NCI-H128 (cell line): ENCODE results near the gene OR7A10.

Experiments used
- DNase-seq: peaks from one replicate; lab custom pipeline; 2025; ENCODE audit not compliant: unreplicated experiment; lab: John Stamatoyannopoulos, UW

Gene OR7A10

DNA sequence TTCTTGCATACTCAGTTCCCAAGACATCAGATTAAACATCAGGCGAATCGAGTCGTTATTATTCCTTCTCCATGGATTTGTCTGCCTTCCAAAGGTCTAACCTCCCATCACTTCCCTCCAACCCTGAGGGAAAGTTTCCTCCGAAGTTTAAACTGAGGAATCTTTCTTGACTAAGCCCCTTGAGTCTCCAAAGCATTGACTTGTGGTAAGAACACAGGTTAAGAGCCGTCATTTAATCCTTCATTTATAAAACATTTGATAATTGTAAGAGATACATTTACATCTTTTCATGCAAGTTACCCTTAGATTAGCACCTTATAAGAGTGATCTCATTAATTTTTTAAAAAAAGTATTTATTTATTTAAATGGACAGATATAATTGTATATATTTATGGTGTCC is at the start of gene OR7A10:
Gene OR7A10, minus strand, starts transcription at position 101 of the 400 bp plus-strand sequence. CDS start 7,045 bp downstream, outside the sequence.
- no peak for DNase-seq

DNA sequence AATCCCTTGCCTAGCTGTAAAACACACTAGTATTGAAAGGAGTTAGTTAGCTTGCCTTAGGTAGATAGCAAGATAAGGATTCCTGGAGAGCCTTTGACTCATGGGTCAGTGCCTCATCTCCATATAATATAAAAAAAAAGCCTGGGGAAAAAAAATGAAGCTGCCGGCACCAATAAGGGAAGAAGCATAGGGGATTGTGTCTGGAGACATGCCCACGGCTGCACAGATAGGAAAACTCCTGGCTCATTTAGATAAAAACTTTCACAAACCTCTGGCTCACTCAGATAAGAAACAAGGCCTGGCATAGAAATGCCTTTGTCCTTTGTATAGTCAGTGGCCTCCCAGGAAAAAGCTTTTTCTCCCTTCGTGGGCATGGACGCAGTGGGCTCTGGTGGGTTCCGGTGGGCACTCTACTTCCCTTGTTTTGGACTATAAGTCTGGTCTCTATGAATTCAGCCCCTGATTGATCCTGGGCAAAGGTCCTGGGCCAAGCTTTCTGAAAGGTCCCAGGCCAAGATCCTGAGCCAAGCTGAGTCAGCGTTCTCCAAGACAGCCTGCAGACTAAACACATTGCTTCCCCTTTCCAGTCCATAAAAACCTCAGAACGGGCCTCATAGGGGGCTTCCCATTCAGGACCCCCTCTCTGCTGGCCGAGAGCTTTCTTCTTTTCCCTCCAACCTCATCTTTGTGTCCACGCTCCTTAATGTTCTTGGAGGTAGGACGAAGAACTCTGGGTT is 42.1 kb upstream of the OR7A10 start:
- DNase-seq: no peak

- DNase-seq: no peak
Measured at GRCh38 chr19:14889994-14890642, 41.4 kb upstream of the OR7A10 start.

DNA sequence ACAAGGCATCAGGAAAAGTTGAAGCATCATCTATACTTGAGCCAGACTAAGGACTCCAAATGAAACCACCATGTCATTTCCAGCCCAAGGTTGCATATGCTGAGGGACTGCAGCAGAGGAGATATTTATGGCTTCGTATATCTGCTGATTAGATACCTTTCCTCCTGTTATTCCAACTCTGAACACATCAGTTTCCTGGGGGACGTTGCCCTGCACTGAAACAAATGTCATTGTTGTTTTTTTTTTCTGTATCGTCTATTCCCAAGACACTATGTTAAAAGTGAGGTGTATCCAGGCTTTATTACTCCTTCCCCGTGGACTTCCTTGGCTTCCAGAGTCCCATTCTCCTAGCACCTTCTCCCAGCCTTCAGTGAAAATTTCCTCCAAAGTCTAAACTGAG is 37.3 kb upstream of the OR7A10 start, which contains the start of gene OR7A17:
Gene OR7A17, minus strand, starts transcription at position 101 of the 400 bp plus-strand sequence. CDS start 4,777 bp downstream, outside the sequence.
- DNase-seq: no peak

DNA sequence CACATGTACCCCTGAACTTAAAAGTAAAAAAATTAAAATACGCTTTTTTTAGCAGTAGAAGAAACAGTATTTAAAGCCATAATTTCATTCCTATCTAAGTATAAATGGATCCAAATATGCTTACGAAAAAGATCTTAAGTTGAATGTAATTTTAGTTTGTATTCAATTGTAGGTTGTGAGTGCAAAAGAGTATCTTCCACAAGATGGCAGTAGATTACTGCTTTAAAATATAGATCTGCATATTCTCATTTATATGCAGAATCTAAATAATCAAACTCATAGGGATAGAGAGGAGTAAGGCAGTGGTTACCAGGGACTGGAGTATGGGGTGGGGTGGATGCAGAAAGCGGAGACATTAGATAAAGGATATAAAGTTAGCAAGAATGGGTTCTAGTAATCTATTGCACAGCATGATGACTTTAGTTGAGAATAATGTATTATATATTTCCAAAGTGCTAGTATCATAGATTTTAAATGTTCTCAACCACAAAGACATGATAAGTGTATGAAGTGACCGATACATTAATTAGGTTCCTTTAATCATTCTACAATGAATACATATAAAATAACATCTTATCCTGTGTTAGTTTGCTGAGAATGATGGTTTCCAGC is 23.0 kb upstream of the OR7A10 start:
- DNase-seq: no peak

GRCh38 chr19:14868497-14868896 is 19.8 kb upstream of the OR7A10 start:
- no peak for DNase-seq

GRCh38 chr19:14843578-14843977 is 5.1 kb downstream of the OR7A10 start:
- no peak for DNase-seq

DNA sequence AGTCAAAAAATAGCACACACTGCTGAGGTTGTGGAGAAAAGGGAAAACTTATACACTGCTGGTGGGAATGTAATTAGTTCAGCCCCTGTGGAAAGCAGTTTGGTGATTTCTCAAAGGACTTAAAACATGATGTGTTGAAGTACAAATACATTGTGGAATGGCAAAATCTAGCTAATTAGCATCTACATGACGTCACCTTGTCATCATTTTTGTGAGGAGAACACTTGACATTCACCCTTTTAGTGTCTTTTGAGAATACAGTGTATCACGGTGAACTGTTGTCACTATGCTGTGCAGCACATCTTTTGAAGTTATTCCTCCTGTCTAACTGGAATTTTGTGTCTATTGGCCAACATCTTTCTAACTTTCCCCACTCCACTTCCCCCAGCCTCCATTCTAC is 5.6 kb downstream of the OR7A10 start:
- DNase-seq: no peak

GRCh38 chr19:14840206-14840605 is 8.5 kb downstream of the OR7A10 start:
- no peak for DNase-seq

DNA sequence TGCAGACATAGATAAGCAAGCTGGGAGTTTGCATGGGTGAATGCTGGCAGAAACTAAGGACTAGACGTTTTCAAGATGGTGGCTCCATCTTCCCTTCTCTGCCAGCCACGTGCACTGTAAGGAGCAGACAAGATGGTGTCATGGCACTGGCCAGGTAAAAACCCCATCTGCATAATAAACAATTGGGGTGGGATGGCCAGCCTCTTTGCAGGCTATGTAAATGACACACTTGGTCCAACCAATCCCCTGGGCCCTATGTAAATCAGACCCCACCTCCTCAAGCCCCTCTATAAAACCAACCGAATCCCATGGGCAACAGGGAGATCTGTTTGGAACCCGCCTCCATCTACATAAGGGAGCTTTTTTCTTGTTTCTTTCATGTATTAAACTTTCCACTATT is 11.3 kb downstream of the OR7A10 start:
- no peak for DNase-seq

DNA sequence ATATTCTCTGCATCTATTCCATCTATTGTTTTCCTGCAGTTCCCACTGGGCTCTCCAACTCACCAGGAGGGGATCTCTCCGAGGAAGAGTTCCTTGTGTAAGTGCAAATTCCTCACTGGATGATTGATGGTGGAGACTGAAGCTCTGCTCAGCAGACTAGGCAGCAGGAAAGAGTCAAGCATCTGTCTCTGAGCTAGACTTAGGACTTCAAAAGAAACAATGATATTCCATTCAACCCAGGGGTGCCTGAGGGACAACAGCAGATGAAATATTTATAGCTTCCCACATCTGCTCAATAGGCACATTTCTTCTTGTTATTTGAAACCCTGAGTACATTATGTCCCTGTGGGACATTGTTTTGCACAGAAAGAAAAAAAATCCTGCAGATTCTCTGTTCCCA is 13.7 kb downstream of the OR7A10 start, which contains the start of the genes OR7A5 and OR7C1:
Gene OR7A5, minus strand, starts transcription at position 175 of the 400 bp plus-strand sequence. CDS start 6,944 bp downstream, outside the sequence.
Gene OR7C1, minus strand, starts transcription at position 175 of the 400 bp plus-strand sequence. CDS start 35,049 bp downstream, outside the sequence.
- no peak for DNase-seq

GRCh38 chr19:14830702-14831101 is 18.0 kb downstream of the OR7A10 start:
- DNase-seq: no peak

DNA sequence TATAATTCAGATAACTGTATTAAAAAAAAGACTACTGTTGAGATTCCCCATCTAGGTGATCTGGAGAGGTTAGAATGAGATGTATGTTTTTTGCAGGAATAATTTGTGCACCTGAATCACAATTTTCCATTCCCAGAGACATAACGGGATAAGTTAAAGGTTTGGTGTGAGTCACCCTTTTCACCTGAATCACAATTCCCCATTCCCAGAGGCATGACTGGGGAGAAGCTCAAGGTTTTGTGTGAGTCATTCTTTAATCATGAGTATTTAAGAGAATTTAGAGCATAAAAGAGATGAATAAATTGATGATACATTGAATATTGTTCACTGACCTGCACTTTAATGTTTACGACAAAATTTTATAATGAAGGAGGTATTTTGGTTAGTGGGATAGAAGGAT is 22.7 kb downstream of the OR7A10 start:
- no peak for DNase-seq

DNA sequence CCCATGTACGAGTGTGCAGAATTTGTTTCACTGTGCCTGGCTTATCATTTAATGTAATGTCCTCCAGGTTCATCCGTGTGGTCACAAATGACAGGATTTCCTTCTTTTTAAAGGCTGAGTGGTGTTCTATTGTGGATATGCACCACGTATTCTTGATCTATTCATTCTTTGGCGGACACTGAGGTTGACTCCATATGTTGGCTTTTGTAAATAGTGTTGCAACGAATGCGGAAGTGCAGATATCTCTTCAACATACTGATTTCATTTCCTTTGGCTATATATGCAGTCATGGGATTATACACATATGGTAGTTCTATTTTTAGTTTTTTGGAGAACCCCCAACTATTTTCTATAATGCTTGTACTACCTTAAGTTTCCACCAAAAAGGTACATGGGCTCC is 26.8 kb downstream of the OR7A10 start:
- no peak for DNase-seq

- DNase-seq: no peak
Measured at GRCh38 chr19:14818588-14818987, 30.1 kb downstream of the OR7A10 start.

DNA sequence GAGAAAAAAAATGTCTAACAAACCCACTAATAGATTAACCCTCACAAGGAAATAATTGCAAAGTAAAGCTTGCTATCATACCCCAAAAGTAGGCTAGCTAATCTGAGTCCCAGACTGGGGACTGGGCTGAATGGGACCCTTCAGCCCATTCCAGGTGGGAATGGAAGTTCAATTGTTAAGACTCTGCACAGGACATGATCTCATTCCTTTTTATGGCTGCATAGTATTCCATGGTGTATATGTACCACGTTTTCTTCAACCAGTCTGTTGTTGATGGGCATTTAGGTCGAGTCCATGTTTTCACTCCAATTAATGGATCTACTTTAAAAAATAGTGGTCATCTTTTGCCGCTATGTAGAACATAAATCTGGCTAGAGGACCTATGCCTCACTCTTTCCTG is 31.7 kb downstream of the OR7A10 start:
- DNase-seq: no peak

GRCh38 chr19:14814982-14815652 is 33.6 kb downstream of the OR7A10 start:
- no peak for DNase-seq

GRCh38 chr19:14809272-14810057 is 39.3 kb downstream of the OR7A10 start:
- DNase-seq: no peak

- DNase-seq: no peak
Measured at GRCh38 chr19:14804765-14805164, 44.0 kb downstream of the OR7A10 start.

GRCh38 chr19:14798760-14799159 is 50.0 kb downstream of the OR7A10 start:
- no peak for DNase-seq
